AG20443 (cell line): ENCODE data around the gene SORCS2.

Experiments
- DNase-seq: peaks from one replicate; pipeline ENCODE4 v3.0.0; 2012; ENCODE audit warnings: low spot score, mixed read lengths

The SORCS2 gene

GRCh38 chr4:7637139-7637538, 444.8 kb downstream of the SORCS2 start:
- DNase-seq = no peak

DNA sequence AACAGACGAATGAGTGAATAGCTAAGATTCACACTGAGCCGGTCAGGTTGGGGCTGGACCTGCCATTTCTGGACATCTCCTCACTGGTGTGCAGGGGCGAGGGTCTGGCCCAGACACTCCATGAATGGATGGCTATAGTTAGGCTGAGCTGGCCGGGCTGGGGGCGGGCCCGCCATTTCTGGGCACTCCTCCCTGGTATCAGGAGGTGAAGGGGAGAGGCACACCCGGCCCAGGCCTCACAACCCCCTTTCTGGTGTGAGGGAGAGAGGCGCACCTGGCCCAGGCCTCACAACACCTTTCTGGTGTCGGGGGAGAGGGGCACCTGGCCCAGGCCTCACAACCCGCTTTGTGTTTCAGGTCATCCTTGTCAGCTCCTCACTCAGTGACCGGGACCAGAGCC, 445.6 kb downstream of the SORCS2 start:
- DNase-seq = no peak

- DNase-seq = no peak
These were observed 446.2 kb downstream of the SORCS2 start for GRCh38 chr4:7638489-7638888.

- DNase-seq = no peak
These were observed 446.8 kb downstream of the SORCS2 start for GRCh38 chr4:7638984-7639789.

- no peak for DNase-seq
These were observed 447.8 kb downstream of the SORCS2 start for GRCh38 chr4:7640136-7640535.

DNA sequence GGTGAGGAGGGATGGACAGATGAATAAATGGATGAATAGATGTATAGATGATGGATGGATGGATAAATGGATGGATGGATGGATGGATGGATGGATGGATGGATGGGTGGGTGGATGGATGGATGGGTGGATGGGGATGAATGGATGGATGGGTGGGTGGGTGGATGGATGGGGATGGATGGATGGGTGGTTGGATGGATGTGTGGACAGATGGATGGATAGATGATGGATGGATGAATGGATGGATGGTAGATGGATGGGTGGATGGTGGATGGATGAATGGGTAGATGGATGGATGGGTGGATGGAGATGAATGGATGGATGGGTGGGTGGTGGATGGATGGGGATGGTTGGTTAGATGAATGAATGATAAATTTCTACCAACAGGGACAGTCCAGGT, 449.4 kb downstream of the SORCS2 start:
- no peak for DNase-seq

- DNase-seq = no peak
These were observed 450.6 kb downstream of the SORCS2 start for GRCh38 chr4:7642741-7643458.

- DNase-seq = no peak
These were observed 452.8 kb downstream of the SORCS2 start for GRCh38 chr4:7645158-7645557.

- no peak for DNase-seq
These were observed 453.6 kb downstream of the SORCS2 start for GRCh38 chr4:7645956-7646355.

DNA sequence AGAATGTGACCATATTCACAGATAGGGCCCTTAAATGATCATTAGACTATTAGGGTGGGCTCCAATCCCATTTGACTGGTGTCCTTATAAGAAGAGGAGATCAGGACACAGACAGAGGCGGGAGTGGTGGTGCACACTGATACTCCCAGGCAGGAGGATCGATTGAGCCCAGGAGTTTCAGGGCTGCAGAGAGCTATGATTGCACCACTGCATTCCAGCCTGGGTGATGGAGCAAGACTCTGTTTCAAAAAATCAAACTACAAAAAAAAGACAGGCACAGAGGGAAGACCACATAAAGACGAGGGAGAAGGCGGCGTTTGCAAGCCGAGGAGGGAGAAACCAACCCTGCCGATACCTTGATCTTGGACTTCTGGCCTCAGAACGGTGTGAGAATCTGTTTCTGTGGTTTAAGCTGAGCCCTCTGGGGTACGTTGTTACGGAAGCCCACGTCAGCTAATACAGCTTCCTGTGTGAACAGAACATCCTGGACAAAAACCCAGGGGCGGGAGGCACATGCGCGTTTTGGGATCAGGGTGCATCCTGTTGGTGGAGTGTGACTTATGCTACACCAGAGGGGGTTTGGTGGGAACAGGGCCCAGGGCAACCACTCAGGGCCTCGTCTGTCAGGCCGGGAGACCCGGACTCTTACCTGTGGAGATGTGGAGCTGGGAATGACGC, 454.2 kb downstream of the SORCS2 start:
- DNase-seq = no peak

DNA sequence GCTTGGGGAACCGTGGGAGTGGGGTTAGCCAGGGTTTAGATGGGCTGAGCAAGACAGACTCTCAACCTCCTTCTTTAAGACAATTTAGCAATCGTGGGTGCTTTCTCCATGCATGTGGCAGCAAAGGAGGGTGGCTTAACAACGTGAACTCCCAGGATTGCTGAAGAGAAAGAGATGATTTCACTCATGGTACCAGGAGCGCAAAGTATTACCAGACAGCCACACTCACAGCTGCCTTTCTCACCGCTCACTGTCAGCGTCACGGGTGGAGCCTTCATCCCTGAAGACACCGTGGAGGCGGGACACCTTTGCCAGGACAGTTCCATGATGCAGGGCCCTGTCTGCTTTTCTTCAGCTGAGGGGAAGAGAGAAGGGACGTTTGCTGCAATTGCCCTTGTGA, 454.8 kb downstream of the SORCS2 start:
- DNase-seq = no peak

DNA sequence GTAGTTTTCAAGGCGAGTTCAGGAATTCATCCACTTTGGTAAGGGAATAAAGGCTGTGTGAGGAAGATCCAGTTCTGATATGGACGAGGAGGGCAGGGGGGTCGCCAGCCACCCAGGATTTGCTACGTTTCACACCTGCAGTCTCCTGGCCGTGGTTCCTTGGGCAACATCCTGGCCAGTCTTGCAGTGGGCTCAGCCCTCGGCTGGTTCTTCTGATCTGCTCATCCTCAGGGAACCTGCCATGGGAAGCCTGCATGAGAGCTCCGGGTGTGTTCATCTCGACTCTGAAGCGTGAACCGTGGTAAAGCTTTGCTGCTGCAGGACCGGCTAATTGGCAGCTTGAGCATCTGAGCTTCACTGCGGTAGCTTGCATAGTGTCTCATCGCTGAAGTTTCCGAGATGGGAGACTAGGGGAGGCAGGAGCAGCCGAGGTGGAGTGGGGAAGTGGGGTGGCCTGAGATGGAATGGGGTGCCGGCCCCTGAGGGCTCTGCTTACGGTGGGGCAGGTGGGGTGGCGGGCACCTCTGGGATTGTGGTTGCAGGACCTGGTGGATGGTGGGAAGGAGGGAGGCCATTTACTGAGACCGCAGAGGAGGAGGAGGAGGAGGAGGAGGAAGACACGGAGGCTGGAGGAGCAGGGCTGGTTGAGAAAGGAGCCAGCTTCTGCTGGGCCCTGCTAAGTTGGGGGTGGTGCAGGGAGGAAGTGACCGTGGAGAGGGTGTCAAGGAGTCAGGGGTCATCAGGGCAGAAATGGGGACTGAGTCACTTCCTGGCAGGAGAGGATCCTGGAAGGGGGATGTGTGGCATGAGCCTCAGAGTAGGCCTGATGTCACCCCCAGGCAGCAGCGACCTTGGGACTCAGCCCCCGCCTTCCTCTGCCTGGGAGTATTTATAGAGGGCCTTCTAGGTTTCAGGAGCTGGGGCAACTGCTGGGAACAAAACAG, 455.5 kb downstream of the SORCS2 start:
- DNase-seq = peak; percentile 52

DNA sequence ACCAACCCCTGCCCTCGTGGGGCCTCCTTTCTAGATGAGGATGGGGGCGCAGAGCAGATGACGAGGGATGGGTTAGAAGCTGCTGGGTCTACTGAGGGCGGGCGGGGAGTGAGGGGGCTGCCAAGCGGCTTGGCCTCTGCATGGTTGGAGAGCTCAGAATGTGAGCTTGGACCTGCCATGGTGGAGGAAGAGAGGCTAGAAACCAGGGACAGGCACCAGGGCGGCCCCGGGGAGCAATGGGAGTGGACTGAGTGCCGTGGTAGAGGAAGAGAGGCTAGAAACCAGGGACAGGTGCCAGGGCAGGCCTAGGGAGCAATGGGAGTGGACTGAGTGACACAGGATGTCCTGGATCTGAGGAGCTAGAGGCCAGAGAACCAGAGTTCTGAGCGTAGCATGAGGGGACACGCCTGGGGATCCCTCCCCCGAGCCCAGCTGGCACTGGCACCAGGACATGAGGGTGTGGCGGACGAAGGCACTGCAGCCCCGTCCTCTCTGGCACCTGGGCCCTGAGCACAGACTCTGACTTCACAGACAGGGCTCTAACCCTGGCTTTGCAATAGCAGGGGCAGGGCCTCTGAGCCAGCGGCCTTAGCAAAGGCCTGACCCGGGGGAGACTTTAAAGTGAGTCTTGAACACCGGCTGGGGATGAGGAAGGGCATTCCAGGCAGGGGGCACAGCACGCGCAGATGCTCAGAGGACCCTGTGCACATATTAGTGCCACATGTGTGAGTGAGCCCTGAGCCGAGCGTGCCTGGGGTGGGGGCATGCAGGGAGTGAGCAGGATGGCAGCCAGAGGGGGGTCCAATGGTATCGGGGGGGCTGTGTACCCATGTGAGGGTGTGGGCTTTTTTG, 456.4 kb downstream of the SORCS2 start:
- no peak for DNase-seq

- DNase-seq = no peak
These were observed 457.0 kb downstream of the SORCS2 start for GRCh38 chr4:7649411-7649740.

GRCh38 chr4:7649741-7650531, 457.6 kb downstream of the SORCS2 start:
- DNase-seq = peak; percentile 84

DNA sequence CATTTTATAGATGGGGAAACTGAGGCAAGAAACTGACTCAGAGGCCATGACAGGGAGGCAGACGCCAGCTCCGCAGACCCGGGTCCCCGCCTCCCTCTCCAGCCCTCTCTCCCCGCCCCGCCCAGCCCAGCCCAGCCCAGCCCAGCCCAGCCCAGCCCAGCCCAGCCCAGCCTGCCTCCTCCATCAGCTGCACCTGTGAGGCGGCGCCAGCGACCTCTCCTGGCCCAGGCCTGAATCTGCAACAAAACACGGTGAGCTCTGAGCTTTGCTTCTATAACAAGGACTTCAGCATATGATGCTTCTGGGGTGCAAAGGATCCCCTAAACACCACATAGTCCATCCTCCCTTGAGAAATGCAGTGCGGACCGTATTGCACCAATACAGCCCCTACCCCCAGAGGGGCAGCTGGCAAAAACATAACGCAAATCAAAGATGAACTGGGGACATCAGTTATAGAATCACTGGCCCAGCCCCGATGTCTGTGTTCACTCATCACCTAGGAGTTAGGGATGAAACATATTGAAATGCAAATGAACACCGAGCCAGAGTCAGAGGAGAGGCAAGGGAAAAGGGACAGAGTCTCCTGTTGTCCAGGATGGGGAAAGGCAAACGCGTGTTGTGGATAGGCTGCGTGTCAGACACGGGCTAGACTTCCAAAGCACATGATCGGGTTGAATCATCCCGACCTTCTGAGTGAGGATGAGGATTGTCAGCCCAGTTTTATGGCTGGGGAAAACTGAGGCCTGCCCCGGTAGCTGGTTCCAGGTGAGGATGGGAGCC, 458.5 kb downstream of the SORCS2 start:
- DNase-seq = peak; percentile 59

DNA sequence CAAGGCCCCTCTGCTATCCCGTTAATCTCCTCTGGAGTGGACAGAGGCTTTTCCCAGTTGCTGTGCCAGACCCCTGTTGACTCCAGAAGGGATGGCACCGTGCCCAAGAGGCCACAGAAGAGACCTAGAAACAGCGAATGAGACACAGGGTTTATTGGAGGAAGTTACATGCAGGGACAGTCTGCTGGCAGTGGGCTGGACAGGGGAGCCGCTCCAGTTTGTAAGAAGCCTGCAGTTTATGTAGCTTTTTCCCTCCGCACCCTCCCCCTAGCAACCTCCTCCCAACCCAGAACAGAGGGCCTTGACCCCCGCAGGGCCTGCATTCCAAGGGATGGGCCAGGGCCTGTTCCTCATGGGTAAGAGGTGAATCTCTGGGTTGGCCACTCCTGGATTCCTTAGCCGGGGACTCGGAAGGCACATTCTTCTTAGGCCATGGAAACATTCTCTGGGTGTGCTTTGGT, 459.2 kb downstream of the SORCS2 start:
- peak; percentile 32 for DNase-seq

DNA sequence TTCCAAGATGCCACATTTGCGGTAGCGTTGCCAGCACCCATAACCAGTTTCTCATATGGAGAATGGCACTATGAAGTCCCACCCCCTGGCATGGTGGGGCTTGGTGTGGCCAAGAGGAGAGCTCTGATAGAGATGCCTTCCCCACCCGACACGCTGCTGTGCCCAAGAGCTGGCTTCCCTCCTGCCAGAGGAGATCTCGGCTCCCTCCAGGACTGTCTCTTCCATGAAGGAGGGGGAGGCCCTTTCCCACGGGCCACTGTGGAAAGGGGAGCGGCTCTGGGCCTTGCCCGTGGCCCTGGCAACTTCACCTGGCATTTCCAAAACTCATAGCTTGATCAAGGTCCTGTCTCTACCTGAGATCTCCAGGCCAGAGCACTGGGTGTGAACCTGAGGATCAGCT, 459.7 kb downstream of the SORCS2 start:
- DNase-seq = no peak

DNA sequence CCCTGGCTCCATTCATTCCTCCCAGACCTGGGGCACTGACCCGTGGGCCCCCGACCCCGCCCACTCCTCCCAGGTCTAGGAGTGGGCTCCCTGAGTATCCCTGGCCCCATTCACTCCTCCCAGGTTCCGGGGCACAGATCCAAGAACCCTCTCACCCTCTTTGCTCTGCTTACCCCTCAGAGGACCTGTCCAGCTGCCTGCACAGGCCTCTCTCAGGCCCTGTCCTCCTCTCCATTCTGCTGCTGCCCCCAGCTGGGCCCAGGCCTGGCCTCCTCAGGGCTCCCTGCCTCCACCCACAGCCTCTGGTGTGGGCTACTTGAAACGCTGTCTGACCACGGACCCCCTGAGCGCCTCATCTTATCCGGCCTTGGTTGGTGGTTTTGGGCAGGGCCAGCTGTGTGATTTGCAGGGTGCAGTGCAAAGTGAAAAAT, 460.1 kb downstream of the SORCS2 start:
- no peak for DNase-seq
